Measurements from ENCODE around the gene PIP5K1C.
A peak's percentile ranks its signal among the peaks of the same experiment; 100 is the strongest.

The PIP5K1C gene

GRCh38 chr19:3612901-3613741 lies 87.1 kb downstream of the PIP5K1C start:
- Histone ChIP-seq H3K9ac (ENCODE audit: low read depth, low read length) (no peak overlapping the region), H3K36me3 (ENCODE audit: insufficient read depth, low read length) (peaks cover 15% of the 10 kb centered on the region), H3K4me1 (ENCODE audit: control insufficient read depth, insufficient read depth, low read length) (no peaks in the 10 kb centered on the region)

GRCh38 chr19:3612330-3612729 lies 87.9 kb downstream of the PIP5K1C start:
- H3K4me1 ChIP-seq (ENCODE audit: control insufficient read depth, insufficient read depth, low read length), result peaks cover 6% of the 10 kb centered on the region
- no peak overlapping the region for H3K4me2 ChIP-seq (ENCODE audit: low read length)
- H3K27me3 ChIP-seq (ENCODE audit: control insufficient read depth, insufficient read depth, low read length), result no peaks in the 10 kb centered on the region
- no peak overlapping the region for H3K4me3 ChIP-seq (ENCODE audit: low read length)
- no peak overlapping the region for H3K9ac ChIP-seq (ENCODE audit: low read depth, low read length)
- peaks cover 15% of the 10 kb centered on the region for H3K36me3 ChIP-seq (ENCODE audit: insufficient read depth, low read length)
- no peaks in the 10 kb centered on the region for H3K9me3 ChIP-seq (replicated peaks; ENCODE audit: low read length)

More at GRCh38 chr19:3612901-3613741, 87.1 kb downstream of the PIP5K1C start:
- H3K9me3 ChIP-seq (replicated peaks; ENCODE audit: low read length), result no peaks in the 10 kb centered on the region
- no peak overlapping the region for H3K4me3 ChIP-seq (ENCODE audit: low read length)
- H3K27me3 ChIP-seq (ENCODE audit: control insufficient read depth, insufficient read depth, low read length), result no peaks in the 10 kb centered on the region
- H3K4me2 ChIP-seq (ENCODE audit: low read length), result no peak overlapping the region

GRCh38 chr19:3611841-3612240 lies 88.4 kb downstream of the PIP5K1C start:
- Histone ChIP-seq H3K4me1 (ENCODE audit: control insufficient read depth, insufficient read depth, low read length) (peaks cover 10% of the 10 kb centered on the region), H3K36me3 (ENCODE audit: insufficient read depth, low read length) (peaks cover 15% of the 10 kb centered on the region), H3K27me3 (ENCODE audit: control insufficient read depth, insufficient read depth, low read length) (no peaks in the 10 kb centered on the region), H3K9ac (ENCODE audit: low read depth, low read length) (no peak overlapping the region), H3K4me3 (ENCODE audit: low read length) (no peak overlapping the region), H3K9me3 (replicated peaks; ENCODE audit: low read length) (no peaks in the 10 kb centered on the region), H3K4me2 (ENCODE audit: low read length) (no peak overlapping the region)

- Histone ChIP-seq H3K4me2 (ENCODE audit: low read length) (no peak overlapping the region), H3K4me3 (ENCODE audit: low read length) (no peak overlapping the region), H3K27me3 (ENCODE audit: control insufficient read depth, insufficient read depth, low read length) (no peaks in the 10 kb centered on the region), H3K9ac (ENCODE audit: low read depth, low read length) (no peak overlapping the region), H3K4me1 (ENCODE audit: control insufficient read depth, insufficient read depth, low read length) (peaks cover 15% of the 10 kb centered on the region), H3K9me3 (replicated peaks; ENCODE audit: low read length) (no peaks in the 10 kb centered on the region), H3K36me3 (ENCODE audit: insufficient read depth, low read length) (peaks cover 15% of the 10 kb centered on the region)
Measured at GRCh38 chr19:3610745-3611717, 89.2 kb downstream of the PIP5K1C start.

GRCh38 chr19:3609779-3610719 lies 90.2 kb downstream of the PIP5K1C start:
- peaks cover 18% of the 10 kb centered on the region for H3K4me1 ChIP-seq (ENCODE audit: control insufficient read depth, insufficient read depth, low read length)
- no peaks in the 10 kb centered on the region for H3K9me3 ChIP-seq (replicated peaks; ENCODE audit: low read length)
- peaks cover 15% of the 10 kb centered on the region for H3K36me3 ChIP-seq (ENCODE audit: insufficient read depth, low read length)
- H3K4me2 ChIP-seq (ENCODE audit: low read length), result no peak overlapping the region
- no peak overlapping the region for H3K4me3 ChIP-seq (ENCODE audit: low read length)
- no peaks in the 10 kb centered on the region for H3K27me3 ChIP-seq (ENCODE audit: control insufficient read depth, insufficient read depth, low read length)
- H3K9ac ChIP-seq (ENCODE audit: low read depth, low read length), result no peak overlapping the region

- Histone ChIP-seq H3K4me3 (ENCODE audit: low read length) (no peak overlapping the region), H3K36me3 (ENCODE audit: insufficient read depth, low read length) (peaks cover 15% of the 10 kb centered on the region), H3K9ac (ENCODE audit: low read depth, low read length) (no peak overlapping the region), H3K4me2 (ENCODE audit: low read length) (no peak overlapping the region), H3K4me1 (ENCODE audit: control insufficient read depth, insufficient read depth, low read length) (peaks cover 18% of the 10 kb centered on the region), H3K9me3 (replicated peaks; ENCODE audit: low read length) (no peaks in the 10 kb centered on the region), H3K27me3 (ENCODE audit: control insufficient read depth, insufficient read depth, low read length) (no peaks in the 10 kb centered on the region)
Measured at GRCh38 chr19:3608750-3609322, 91.4 kb downstream of the PIP5K1C start.

- no peak overlapping the region for H3K9ac ChIP-seq (ENCODE audit: low read depth, low read length)
- peaks cover 15% of the 10 kb centered on the region for H3K36me3 ChIP-seq (ENCODE audit: insufficient read depth, low read length)
Measured at GRCh38 chr19:3608079-3608641, 92.1 kb downstream of the PIP5K1C start.

GRCh38 chr19:3607303-3608078 lies 92.8 kb downstream of the PIP5K1C start:
- Histone ChIP-seq H3K9ac (ENCODE audit: low read depth, low read length) (peak overlapping the region; percentile 78), H3K27me3 (ENCODE audit: control insufficient read depth, insufficient read depth, low read length) (no peaks in the 10 kb centered on the region), H3K36me3 (ENCODE audit: insufficient read depth, low read length) (peaks cover 13% of the 10 kb centered on the region), H3K4me3 (ENCODE audit: low read length) (peak overlapping the region; percentile 71), H3K4me1 (ENCODE audit: control insufficient read depth, insufficient read depth, low read length) (peaks cover 23% of the 10 kb centered on the region), H3K9me3 (replicated peaks; ENCODE audit: low read length) (no peaks in the 10 kb centered on the region), H3K4me2 (ENCODE audit: low read length) (peak overlapping the region; percentile 81)

More at GRCh38 chr19:3608079-3608641, 92.1 kb downstream of the PIP5K1C start:
- no peak overlapping the region for H3K4me3 ChIP-seq (ENCODE audit: low read length)
- H3K9me3 ChIP-seq (replicated peaks; ENCODE audit: low read length), result no peaks in the 10 kb centered on the region
- H3K4me1 ChIP-seq (ENCODE audit: control insufficient read depth, insufficient read depth, low read length), result peaks cover 23% of the 10 kb centered on the region
- no peaks in the 10 kb centered on the region for H3K27me3 ChIP-seq (ENCODE audit: control insufficient read depth, insufficient read depth, low read length)
- H3K4me2 ChIP-seq (ENCODE audit: low read length), result no peak overlapping the region

GRCh38 chr19:3606690-3607289 lies 93.5 kb downstream of the PIP5K1C start, which contains the start of gene TBXA2R:
TBXA2R (minus strand) TSS chr19:3606875; CDS start chr19:3600634, 6,241 bp downstream.
- H3K36me3 ChIP-seq (ENCODE audit: insufficient read depth, low read length), result peaks cover 9% of the 10 kb centered on the region
- peak within 1 kb of the TSS; percentile 81 for H3K4me2 ChIP-seq (ENCODE audit: low read length)
- H3K4me3 ChIP-seq (ENCODE audit: low read length), result peak within 1 kb of the TSS; percentile 71
- no peaks in the 10 kb centered on the region for H3K9me3 ChIP-seq (replicated peaks; ENCODE audit: low read length)
- H3K9ac ChIP-seq (ENCODE audit: low read depth, low read length), result peak within 1 kb of the TSS; percentile 78
- H3K27me3 ChIP-seq (ENCODE audit: control insufficient read depth, insufficient read depth, low read length), result no peaks in the 10 kb centered on the region
- H3K4me1 ChIP-seq (ENCODE audit: control insufficient read depth, insufficient read depth, low read length), result peaks cover 23% of the 10 kb centered on the region

Measured in skeletal muscle satellite cell (primary cell).